ENCODE data around the gene SCFD2.

GRCh38 chr4:53021754-53022512, 343.9 kb downstream of the SCFD2 start:
- TF ChIP-seq REST (IDR thresholded peaks at IDR 0.05; ENCODE audit: insufficient read depth in 1 of 2, low read depth in 2 of 2, low read length in 2 of 2) (no peak), POLR2AphosphoS5 (IDR thresholded peaks at IDR 0.05; ENCODE audit: low read depth, low read length) (no peak)

All from PFSK-1 (cell line).